H9 (cell line): ENCODE measurements around the gene BCL11B. TPM values are rescaled to one million over a fixed set of nuclear protein-coding genes. Genes with fewer than 3 reads are reported as not detected.
A peak's percentile ranks its signal among the peaks of the same experiment; 100 is the strongest.

ENCODE experiments used
- DNase-seq: peaks from one replicate; pipeline ENCODE4 v3.0.0-alpha.2; 2017
- H2AFZ ChIP-seq: one replicate; pipeline ENCODE4 v1.6.1; 2013; ENCODE audit warnings: mild to moderate bottlenecking, low read length, control low read depth, moderate library complexity
- H2AK5ac ChIP-seq: 2 replicates; pipeline ENCODE4 v1.6.1; 2013; ENCODE audit warnings: low read length, control low read depth, mixed read lengths; ENCODE audit not compliant: insufficient read length
- H2BK120ac ChIP-seq: one replicate; pipeline ENCODE4 v1.6.1; 2013; ENCODE audit warnings: low read depth, mild to moderate bottlenecking, low read length, control low read depth, inconsistent platforms; ENCODE audit not compliant: poor library complexity, severe bottlenecking
- H2BK12ac ChIP-seq: 2 replicates; pipeline ENCODE4 v1.6.1; 2013; ENCODE audit warnings: low read length, control low read depth, mixed read lengths, low read depth; ENCODE audit not compliant: insufficient read length
- H2BK15ac ChIP-seq: 2 replicates; pipeline ENCODE4 v1.6.1; 2013; ENCODE audit warnings: low read depth, low read length, control low read depth
- H2BK20ac ChIP-seq: one replicate; pipeline ENCODE4 v1.6.1; 2013; ENCODE audit warnings: low read depth, mild to moderate bottlenecking, low read length, control low read depth, inconsistent platforms; ENCODE audit not compliant: poor library complexity, severe bottlenecking
- H2BK5ac ChIP-seq: 2 replicates; pipeline ENCODE4 v1.6.1; 2013; ENCODE audit warnings: low read length, control low read depth, mixed read lengths; ENCODE audit not compliant: insufficient read length
- H3K14ac ChIP-seq: 2 replicates; pipeline ENCODE4 v1.6.1; 2013; ENCODE audit warnings: low read length, control low read depth; ENCODE audit not compliant: insufficient read depth
- H3K18ac ChIP-seq: 2 replicates; pipeline ENCODE4 v1.6.1; 2013; ENCODE audit warnings: low read depth, mild to moderate bottlenecking, mixed read lengths, low read length, control low read depth; ENCODE audit not compliant: insufficient read length
- H3K23ac ChIP-seq: 2 replicates; pipeline ENCODE4 v1.6.1; 2013; ENCODE audit warnings: low read length, control low read depth, mixed read lengths, low read depth; ENCODE audit not compliant: insufficient read length
- H3K23me2 ChIP-seq: 2 replicates; pipeline ENCODE4 v1.6.1; 2013; ENCODE audit warnings: low read depth, mild to moderate bottlenecking, mixed read lengths, low read length, control low read depth; ENCODE audit not compliant: insufficient read length, poor library complexity, severe bottlenecking
- H3K27ac ChIP-seq: 2 replicates; pipeline ENCODE4 v1.5.1; 2013; ENCODE audit warnings: low read length, control low read depth, mixed read lengths, low read depth; ENCODE audit not compliant: insufficient read length
- H3K27me3 ChIP-seq: 2 replicates; pipeline ENCODE4 v1.6.1; 2013; ENCODE audit warnings: low read length, control low read depth, inconsistent platforms; ENCODE audit not compliant: insufficient read depth
- H3K4ac ChIP-seq: 2 replicates; pipeline ENCODE4 v1.6.1; 2013; ENCODE audit warnings: low read depth, mild to moderate bottlenecking, control low read depth, inconsistent platforms, low read length, moderate library complexity
- H3K4me1 ChIP-seq: 2 replicates; pipeline ENCODE4 v1.6.1; 2013; ENCODE audit warnings: low read length, control low read depth, inconsistent platforms; ENCODE audit not compliant: insufficient read depth
- H3K4me2 ChIP-seq: 2 replicates; pipeline ENCODE4 v1.6.1; 2013; ENCODE audit warnings: low read length, control low read depth, mixed read lengths; ENCODE audit not compliant: insufficient read length, insufficient read depth
- H3K56ac ChIP-seq: 2 replicates; pipeline ENCODE4 v1.6.1; 2013; ENCODE audit warnings: low read depth, mild to moderate bottlenecking, mixed read lengths, low read length, control low read depth; ENCODE audit not compliant: insufficient read length
- H3K79me1 ChIP-seq: 2 replicates; pipeline ENCODE4 v1.6.1; 2013; ENCODE audit warnings: low read depth, mild to moderate bottlenecking, moderate library complexity, low read length, control low read depth, inconsistent platforms; ENCODE audit not compliant: insufficient read depth, poor library complexity, severe bottlenecking
- H3K79me2 ChIP-seq: 2 replicates; pipeline ENCODE4 v1.6.1; 2013; ENCODE audit warnings: low read length, control low read depth, inconsistent platforms; ENCODE audit not compliant: insufficient read depth
- H3K9ac ChIP-seq: 2 replicates; pipeline ENCODE4 v1.6.1; 2013; ENCODE audit warnings: low read length, control low read depth, mixed read lengths; ENCODE audit not compliant: insufficient read length; ENCODE audit errors: extremely low read depth
- H3K9me3 ChIP-seq: one replicate; pipeline ENCODE4 v1.6.1; 2013; ENCODE audit warnings: low read depth, low read length, inconsistent platforms; ENCODE audit not compliant: control insufficient read depth
- H3T11ph ChIP-seq: one replicate; pipeline ENCODE4 v1.6.1; 2013; ENCODE audit warnings: mild to moderate bottlenecking, low read length, control low read depth, inconsistent platforms
- H4K20me1 ChIP-seq: one replicate; pipeline ENCODE4 v1.6.1; 2013; ENCODE audit not compliant: control insufficient read depth, insufficient read length, insufficient read depth
- H4K5ac ChIP-seq: 2 replicates; pipeline ENCODE4 v1.6.1; 2013; ENCODE audit warnings: low read depth, mild to moderate bottlenecking, mixed read lengths, low read length, control low read depth; ENCODE audit not compliant: insufficient read length
- H4K8ac ChIP-seq: replicated peaks from 2 replicates; pipeline ENCODE4 v1.6.1; 2013; ENCODE audit warnings: low read length, control low read depth, mixed read lengths, low read depth; ENCODE audit not compliant: insufficient read length
- H4K91ac ChIP-seq: 2 replicates; pipeline ENCODE4 v1.6.1; 2013; ENCODE audit warnings: low read depth, mild to moderate bottlenecking, moderate library complexity, mixed read lengths, low read length, control low read depth; ENCODE audit not compliant: insufficient read length
- H3K27ac Mint-ChIP-seq, 3 experiments: 2 replicates in 2 of 3; 3 replicates in 1 of 3; pipeline ENCODE4 v1.8.0; 2020 to 2021; ENCODE audit warnings: mixed read lengths in 3 of 3, mild to moderate bottlenecking in 1 of 3, moderate library complexity in 1 of 3
- H3K27me3 Mint-ChIP-seq: 2 replicates; pipeline ENCODE4 v1.8.0; 2021; ENCODE audit warnings: low read depth, mild to moderate bottlenecking, moderate library complexity, mixed read lengths
- H3K36me3 Mint-ChIP-seq, 3 experiments: 2 replicates in 2 of 3; 3 replicates in 1 of 3; pipeline ENCODE4 v1.8.0; 2020 to 2021; ENCODE audit warnings: low read depth in 3 of 3, mixed read lengths in 3 of 3; ENCODE audit not compliant: insufficient read depth in 1 of 3
- H3K4me1 Mint-ChIP-seq, 2 experiments: 2 replicates each; pipeline ENCODE4 v1.8.0; 2020; ENCODE audit warnings: mixed read lengths in 2 of 2
- H3K4me3 Mint-ChIP-seq, 2 experiments: 2 replicates in 1 of 2; 3 replicates in 1 of 2; pipeline ENCODE4 v1.8.0; 2020 to 2021; ENCODE audit warnings: mild to moderate bottlenecking in 2 of 2, mixed read lengths in 2 of 2, moderate library complexity in 1 of 2
- H3K9me3 Mint-ChIP-seq, 2 experiments: 2 replicates in 1 of 2; 3 replicates in 1 of 2; pipeline ENCODE4 v1.8.0; 2020; ENCODE audit warnings: mild to moderate bottlenecking in 2 of 2, mixed read lengths in 2 of 2, moderate library complexity in 1 of 2
- CTCF ChIP-seq: fragments of 200-600 bp; sonication (generic); conservative IDR thresholded peaks from 3 replicates; pipeline ENCODE4 v1.8.0; 2021; ENCODE audit warnings: antibody characterized with exemption, mild to moderate bottlenecking
- WGBS: extraction: QIAGEN DNeasy Blood & Tissue Kit; methylation state at CpG from one replicate; pipeline ENCODE4 v1.1.7; 2013; ENCODE audit warnings: missing lambda C conversion rate, low lambda C conversion rate, mixed read lengths; ENCODE audit not compliant: insufficient read length; ENCODE audit errors: extremely low coverage; 5-methylcytosine and 5-hydroxymethylcytosine counted together
- total RNA-seq: library from RNA; stranded (reverse); gene quantifications from 2 replicates; pipeline ENCODE4 v1.2.1, GENCODE V29; 2021

The BCL11B gene
- total RNA-seq, 1 experiment from 2014 or later = 4.9 TPM

- Histone ChIP-seq H3K79me2 (no peaks in the 10 kb centered on the region), H3K27me3 (no peaks in the 10 kb centered on the region), H2BK20ac (no peak overlapping the region), H2BK15ac (peak overlapping the region; percentile 98; the same call in 1 of the 2 replicates), H3K18ac (no peak overlapping the region), H3T11ph (no peak overlapping the region), H3K9ac (no peak overlapping the region), H2BK5ac (no peak overlapping the region), H4K5ac (no peak overlapping the region), H4K91ac (no peak overlapping the region), H4K8ac (no peak overlapping the region), H3K4me1 (no peaks in the 10 kb centered on the region; the same call in 1 of the 2 replicates), H3K27ac (no peak overlapping the region), H4K20me1 (no peaks in the 10 kb centered on the region), H2AK5ac (no peak overlapping the region), H3K23ac (no peak overlapping the region), H3K14ac (0 out of 2 replicates have a peak overlapping the region, but pooled peaks have one; percentile 63), H3K79me1 (no peaks in the 10 kb centered on the region), H2BK12ac (no peak overlapping the region), H2AFZ (no peak overlapping the region), H3K56ac (no peak overlapping the region), H2BK120ac (no peak overlapping the region), H3K4ac (no peak overlapping the region), H3K23me2 (peaks cover 3% of the 10 kb centered on the region), H3K4me2 (no peak overlapping the region), H3K9me3 (no peaks in the 10 kb centered on the region)
- H3K36me3 Mint-ChIP-seq = no peaks in the 10 kb centered on the region
- WGBS = no CpG with 5 or more reads among the region's 18 CpGs
- H3K4me1 Mint-ChIP-seq = peaks cover 2 to 15% of the 10 kb centered on the region in 2 experiments
- peaks cover 14% of the 10 kb centered on the region for H3K27me3 Mint-ChIP-seq
- H3K4me3 Mint-ChIP-seq = no peak overlapping the region
- no peak for TF ChIP-seq CTCF
- no peaks in the 10 kb centered on the region for H3K9me3 Mint-ChIP-seq
- no peak overlapping the region; a peak in 1 of 7 replicates for H3K27ac Mint-ChIP-seq
- peak; percentile 22 for DNase-seq
These were observed 152.2 kb downstream of the BCL11B start for GRCh38 chr14:99119554-99120525.

Other genes starting within 250 kb of the BCL11B start
- gene SETD3, start 208.7 kb upstream of the BCL11B start, total RNA-seq = 53.7 and 56.7 TPM in 2 replicates
- 76.9 and 80.1 TPM in 2 replicates for gene CCNK, start 209.2 kb upstream of the BCL11B start, total RNA-seq